GM18519 (cell line): Measurements from ENCODE around the gene RNF115.
A peak's percentile ranks its signal among the peaks of the same experiment; 100 is the strongest.
"Not testable (repeated sequence)": the region's sequence is repeated elsewhere in the genome, so short reads cannot be mapped to it uniquely, and the experiment has no call there.

Experiments
- ATAC-seq: cut with Tn5 transposase; IDR thresholded peaks from one replicate; pipeline ENCODE4 v1.9.1; 2021; ENCODE audit warnings: mild to moderate bottlenecking, moderate library complexity; ENCODE audit not compliant: unreplicated experiment, low FRiP score

The RNF115 gene

GRCh38 chr1:145823565-145824498 is at the start of gene RNF115, which contains the start of gene POLR3C:
Gene RNF115, minus strand, starts transcription at chr1:145824095. Its CDS starts 222 bp downstream, at chr1:145823873.
Gene POLR3C, plus strand, starts transcription at chr1:145824200. Its CDS starts 1,577 bp downstream, at chr1:145825777.
- ATAC-seq, result peak; percentile 48

DNA sequence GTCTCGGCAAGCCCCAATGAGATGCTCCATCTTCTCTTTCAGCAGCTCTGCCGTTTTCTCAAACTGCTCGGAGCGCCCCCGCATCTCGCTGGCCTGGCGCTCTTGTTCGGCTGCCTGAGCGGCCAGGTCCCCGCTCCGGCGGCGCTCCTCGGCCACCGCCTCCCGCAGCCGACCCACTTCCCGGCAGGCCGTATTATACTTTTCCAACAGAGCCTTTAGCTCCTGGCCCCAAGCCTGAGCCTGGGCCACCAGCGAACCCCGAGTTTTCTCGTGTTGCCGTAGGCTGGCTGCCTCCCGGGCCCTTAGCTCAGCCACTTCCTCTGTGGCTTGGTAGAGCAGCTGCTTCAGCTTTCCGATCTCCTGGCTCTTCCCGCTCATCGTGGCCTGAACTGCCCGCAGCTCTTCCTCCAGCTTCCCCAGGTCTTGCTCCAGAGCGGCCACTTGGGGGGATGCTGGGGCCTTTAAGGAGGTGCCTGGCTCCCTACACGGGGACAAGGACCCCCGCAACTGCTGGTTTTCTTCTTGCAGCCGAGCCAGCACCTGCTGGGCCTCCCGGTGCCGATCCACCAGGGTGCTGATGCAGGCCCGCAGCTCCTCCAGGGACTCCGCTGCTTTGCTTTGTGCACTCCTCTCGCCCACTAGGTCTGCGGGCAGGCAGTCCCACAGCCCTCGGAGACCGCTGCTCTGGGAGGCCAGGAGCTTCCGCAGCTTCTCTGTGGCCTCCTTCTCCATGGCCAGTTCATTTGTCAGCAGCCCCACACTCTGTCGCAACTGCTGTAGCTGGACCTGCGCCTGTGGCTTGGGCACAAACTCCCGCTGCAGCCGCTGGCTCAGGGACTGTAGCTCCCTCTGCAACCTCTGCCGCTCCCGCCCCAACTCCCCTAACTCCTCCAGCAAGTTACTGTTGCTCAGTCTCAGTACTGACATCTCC is 48.4 kb upstream of the RNF115 start:
- no peak for ATAC-seq

- no peak for ATAC-seq
These were observed 44.3 kb upstream of the RNF115 start for GRCh38 chr1:145868232-145868631.

- ATAC-seq, result no peak
These were observed 39.6 kb upstream of the RNF115 start for GRCh38 chr1:145863282-145864018.

DNA sequence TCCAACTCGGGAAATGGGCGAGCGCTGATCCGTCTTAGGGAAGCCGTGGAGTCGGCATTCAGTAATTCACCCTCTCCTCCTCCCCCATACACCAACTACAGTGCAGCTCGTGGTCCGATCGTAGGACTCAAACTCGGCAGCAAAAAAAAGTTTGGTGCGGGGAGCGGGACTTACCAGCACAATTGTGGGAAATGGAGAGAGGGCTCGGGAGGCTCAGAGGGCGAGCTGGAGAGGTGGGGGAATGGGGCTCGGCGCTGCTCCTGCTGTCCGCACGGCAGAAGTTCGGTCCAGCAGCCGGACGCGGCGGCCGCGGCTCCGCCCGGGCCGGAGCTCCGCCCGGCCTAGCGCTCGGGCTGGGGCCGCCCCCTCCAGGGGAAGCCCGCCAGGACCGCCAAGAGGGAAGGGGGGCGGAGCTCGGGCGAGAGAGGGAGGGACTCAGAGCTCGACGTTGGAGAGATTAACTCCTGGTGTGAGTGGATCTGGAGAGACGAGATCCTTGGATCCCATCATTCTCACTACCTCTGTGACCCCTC is 35.7 kb upstream of the RNF115 start:
- peak; percentile 43 for ATAC-seq

- ATAC-seq, result peak; percentile 65
These were observed 35.1 kb upstream of the RNF115 start, which contains the start of gene PIAS3 for GRCh38 chr1:145858901-145859490. Gene PIAS3, minus strand, starts transcription at chr1:145859081. Its CDS starts 91 bp downstream, at chr1:145858990.

GRCh38 chr1:145858238-145858900 is 34.5 kb upstream of the RNF115 start:
- no peak for ATAC-seq

- ATAC-seq, result no peak
These were observed 33.3 kb upstream of the RNF115 start for GRCh38 chr1:145857170-145857569.

DNA sequence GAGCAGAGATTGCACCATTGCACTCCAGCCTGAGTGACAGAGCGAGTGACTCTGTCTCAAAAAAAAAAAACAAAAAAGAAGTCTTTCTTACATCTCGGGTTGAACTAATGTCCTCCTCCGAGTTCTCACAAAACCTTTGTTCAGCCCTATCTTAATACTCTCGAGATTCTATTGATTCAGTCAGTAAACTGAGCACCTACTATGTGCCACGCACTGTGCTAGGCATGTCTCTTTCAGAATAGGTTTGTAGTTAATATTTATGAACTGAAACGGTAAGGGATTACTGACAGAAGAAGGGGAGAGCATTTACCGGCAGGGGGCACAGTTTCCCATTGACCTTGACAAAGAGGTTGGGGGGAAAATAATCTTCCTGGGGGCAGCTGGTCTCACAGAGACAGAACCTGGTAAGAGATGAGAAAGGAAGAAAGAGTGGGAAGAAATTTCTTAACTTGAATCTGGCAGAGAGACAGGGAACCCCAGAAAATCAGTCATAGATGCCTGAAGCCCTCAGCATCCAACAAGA is 31.6 kb upstream of the RNF115 start:
- ATAC-seq, result no peak

DNA sequence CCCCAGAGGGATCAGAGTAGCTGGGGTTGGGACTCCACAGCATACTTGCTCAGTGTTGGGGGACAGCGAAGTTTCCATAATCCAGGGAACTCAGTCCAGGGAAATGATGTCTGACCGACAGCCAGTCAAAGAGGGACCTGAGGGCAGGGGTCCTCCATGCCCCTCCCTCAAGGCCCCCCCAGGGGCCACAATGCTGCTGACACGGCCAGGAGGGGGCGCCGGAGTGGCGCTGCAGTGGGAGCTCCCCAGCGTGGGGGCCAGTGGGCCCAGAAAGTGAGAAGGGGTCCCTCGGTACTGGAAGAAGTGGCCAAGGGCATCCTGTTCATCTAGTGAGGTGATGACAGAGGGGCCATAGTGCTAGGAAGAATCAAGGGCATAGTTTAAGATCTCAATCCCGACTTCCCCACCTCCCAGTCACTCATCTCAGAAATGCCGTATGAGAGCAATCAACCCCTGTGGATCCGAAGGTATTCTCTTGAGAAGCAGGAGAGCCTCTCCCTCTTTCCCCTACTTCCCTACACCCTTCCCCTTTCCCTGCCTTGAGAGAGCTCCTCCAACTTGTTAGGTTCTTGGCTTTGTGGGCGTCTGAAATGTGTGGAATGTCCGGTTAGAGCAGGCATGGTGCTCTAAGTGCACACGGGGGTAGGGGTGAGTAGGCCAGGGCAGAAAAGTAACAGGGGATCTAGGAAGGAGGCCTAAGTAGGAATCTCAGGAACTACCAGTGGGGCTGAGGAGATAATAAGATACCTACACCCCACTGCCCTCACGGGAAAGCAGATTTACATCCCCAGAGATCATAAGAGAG is 25.7 kb upstream of the RNF115 start:
- no peak for ATAC-seq

GRCh38 chr1:145847827-145848226 is 23.9 kb upstream of the RNF115 start:
- no peak for ATAC-seq

- ATAC-seq, result no peak
These were observed 22.3 kb upstream of the RNF115 start for GRCh38 chr1:145846201-145846612.

DNA sequence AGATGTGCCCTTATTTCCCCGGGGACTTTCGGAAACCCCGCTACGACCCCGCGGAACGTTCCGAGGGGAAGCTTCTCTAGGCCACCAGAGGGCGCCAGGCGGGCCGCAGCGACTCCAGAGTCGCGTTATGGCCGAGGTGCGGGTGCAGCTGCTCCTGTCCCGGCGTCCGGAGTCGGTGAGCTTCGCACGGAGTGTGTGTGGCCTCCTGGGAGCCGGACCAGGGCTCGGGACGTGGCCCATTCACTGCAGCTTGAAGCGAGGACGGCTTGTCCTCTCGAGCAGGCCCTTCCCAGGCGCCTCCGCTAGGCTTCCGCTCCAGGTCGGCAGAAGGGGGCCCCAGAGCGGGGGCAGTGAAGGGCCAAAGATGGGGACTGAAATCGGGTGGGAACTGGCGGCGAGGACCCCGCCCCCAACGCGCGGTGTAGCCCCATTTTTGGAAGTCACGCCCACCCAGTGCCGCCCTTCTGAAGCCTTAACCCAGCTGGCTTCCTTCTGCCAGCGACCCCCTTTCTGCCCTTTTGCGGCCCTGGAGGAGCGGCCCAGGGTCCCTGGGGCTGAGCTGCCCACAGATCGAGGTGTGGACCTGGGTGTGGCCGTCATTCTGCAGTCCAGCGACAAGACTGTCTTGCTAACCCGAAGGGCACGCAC is 21.7 kb upstream of the RNF115 start, which contains the start of gene NUDT17:
Gene NUDT17, plus strand, starts transcription at position 117 of the 648 bp plus-strand sequence. Its CDS starts 11 bp downstream, at position 128.
- ATAC-seq, result no peak

DNA sequence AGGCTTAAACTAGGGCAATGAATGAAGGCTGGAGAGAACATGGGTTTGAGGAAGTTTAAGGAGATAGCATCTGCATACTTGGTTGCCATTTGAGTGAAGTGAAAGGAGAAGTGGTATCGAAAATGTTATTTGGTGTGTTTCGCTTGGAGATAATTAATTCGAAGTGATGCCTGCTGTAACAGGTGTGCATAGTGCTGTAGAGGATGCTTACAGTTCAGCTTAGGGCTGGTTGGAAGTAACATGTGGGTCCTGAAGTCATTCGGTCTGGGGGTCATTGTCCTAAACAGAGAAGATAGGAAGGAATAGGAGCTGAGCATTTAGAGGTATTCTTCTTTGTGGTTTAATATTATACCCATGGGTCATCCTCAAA is 21.2 kb upstream of the RNF115 start:
- no peak for ATAC-seq

DNA sequence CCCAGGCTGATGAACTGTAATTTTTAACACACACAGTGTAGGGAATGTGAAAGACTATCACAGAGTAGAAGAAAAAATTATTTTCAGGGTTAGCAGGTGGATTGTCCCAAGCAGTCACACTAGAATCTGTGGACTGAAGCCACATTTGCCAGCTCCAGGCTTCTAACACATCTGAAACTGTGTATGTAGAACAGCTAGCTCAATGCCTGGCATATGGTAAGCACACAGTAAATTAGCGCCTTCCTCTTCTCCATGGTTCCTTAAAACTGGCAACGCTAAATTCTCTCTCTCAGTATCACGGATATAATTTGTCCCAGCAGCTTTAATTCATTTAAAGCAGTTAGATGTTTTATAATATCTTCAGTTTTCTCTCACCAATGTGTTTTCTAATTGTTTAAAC is 19.1 kb upstream of the RNF115 start:
- ATAC-seq, result no peak

GRCh38 chr1:145837656-145838055 is 13.8 kb upstream of the RNF115 start:
- no peak for ATAC-seq

GRCh38 chr1:145830810-145831209 is 6.9 kb upstream of the RNF115 start:
- ATAC-seq, result not testable (repeated sequence)
